HTR-8/SVneo (cell line): ENCODE measurements around the gene HTD2.
A peak's percentile ranks its signal among the peaks of the same experiment; 100 is the strongest.
"Not testable (repeated sequence)": the region's sequence is repeated elsewhere in the genome, so short reads cannot be mapped to it uniquely, and the experiment has no call there.

Experiments
- DNase-seq: peaks from one replicate; pipeline ENCODE4 v3.0.0; 2011; ENCODE audit warnings: low spot score, mixed read lengths; ENCODE audit not compliant: insufficient read length
- FAIRE-seq: peaks from 2 replicates; lab custom pipeline; 2011; peaks lifted over from hg19 to GRCh38; lab: Jason Lieb, UNC

The HTD2 gene

GRCh38 chr3:58305882-58306711 is at the start of gene HTD2, which contains the start of gene RPP14:
HTD2 (plus strand) TSS chr3:58306520; CDS start chr3:58317614, 11,094 bp downstream.
RPP14 (plus strand) TSS chr3:58306245; CDS start chr3:58310330, 4,085 bp downstream.
- peak; percentile 85 for FAIRE-seq
- DNase-seq: peak; percentile 97

GRCh38 chr3:58258392-58259055 is 47.8 kb upstream of the HTD2 start:
- no peak for DNase-seq
- peak; percentile 13 for FAIRE-seq

GRCh38 chr3:58260261-58260731 is 46.0 kb upstream of the HTD2 start:
- FAIRE-seq: peak; percentile 91
- DNase-seq: peak; percentile 68

- DNase-seq (no peak), FAIRE-seq (no peak)
Measured at GRCh38 chr3:58260733-58261132, 45.6 kb upstream of the HTD2 start.

GRCh38 chr3:58261954-58262666 is 44.2 kb upstream of the HTD2 start:
- FAIRE-seq (no peak), DNase-seq (no peak)

GRCh38 chr3:58266577-58266976 is 39.7 kb upstream of the HTD2 start:
- FAIRE-seq (no peak), DNase-seq (no peak)

GRCh38 chr3:58267543-58267942 is 38.8 kb upstream of the HTD2 start:
- not testable (repeated sequence) for FAIRE-seq, DNase-seq

GRCh38 chr3:58269356-58269755 is 37.0 kb upstream of the HTD2 start:
- no peak for DNase-seq
- no peak for FAIRE-seq

- DNase-seq (no peak), FAIRE-seq (no peak)
Measured at GRCh38 chr3:58270485-58270884, 35.8 kb upstream of the HTD2 start.

GRCh38 chr3:58271901-58272501 is 34.3 kb upstream of the HTD2 start:
- DNase-seq (peak; percentile 78), FAIRE-seq (no peak)

- FAIRE-seq (no peak), DNase-seq (no peak)
Measured at GRCh38 chr3:58272891-58273290, 33.4 kb upstream of the HTD2 start.

- not testable (repeated sequence) for FAIRE-seq, DNase-seq
Measured at GRCh38 chr3:58273362-58273761, 33.0 kb upstream of the HTD2 start.

- no peak for DNase-seq
Measured at GRCh38 chr3:58274027-58274614, 32.2 kb upstream of the HTD2 start.

GRCh38 chr3:58281069-58281468 is 25.3 kb upstream of the HTD2 start:
- FAIRE-seq (no peak), DNase-seq (no peak)

More at GRCh38 chr3:58274027-58274614, 32.2 kb upstream of the HTD2 start:
- FAIRE-seq: no peak

GRCh38 chr3:58285334-58285733 is 21.0 kb upstream of the HTD2 start:
- DNase-seq: no peak
- no peak for FAIRE-seq

- FAIRE-seq: no peak
- no peak for DNase-seq
Measured at GRCh38 chr3:58287354-58287753, 19.0 kb upstream of the HTD2 start.

GRCh38 chr3:58288011-58288728 is 18.1 kb upstream of the HTD2 start:
- DNase-seq: no peak
- FAIRE-seq: no peak

GRCh38 chr3:58288964-58289613 is 17.2 kb upstream of the HTD2 start:
- not testable (repeated sequence) for DNase-seq, FAIRE-seq

GRCh38 chr3:58290446-58290845 is 15.9 kb upstream of the HTD2 start:
- not testable (repeated sequence) for FAIRE-seq, DNase-seq
